GM12878 (cell line): ENCODE data around the gene SARS2.
A peak's percentile ranks its signal among the peaks of the same experiment; 100 is the strongest.

Source experiments
- CBFB ChIP-seq: IDR thresholded peaks from 2 replicates; pipeline ENCODE4 v1.6.1; 2016; ENCODE audit warnings: antibody characterized with exemption, low read depth
- NFIC ChIP-seq: IDR thresholded peaks from 2 replicates; pipeline ENCODE4 v1.6.1; 2012; ENCODE audit warnings: low read depth, mild to moderate bottlenecking, inconsistent platforms, low read length, moderate library complexity
- POLR2AphosphoS5 ChIP-seq: IDR thresholded peaks from 2 replicates; pipeline ENCODE4 v1.6.1; 2011; ENCODE audit warnings: mild to moderate bottlenecking, low read length, inconsistent platforms
- TF ChIP-seq, protein P1 (sequence below), 3 experiments: IDR thresholded peaks in 2 of 3; conservative IDR thresholded peaks in 1 of 3; 2 replicates each; pipeline ENCODE4 v1.5.1; 2011; ENCODE audit warnings: low read depth in 3 of 3, low read length in 3 of 3, mild to moderate bottlenecking in 3 of 3, control low read depth in 2 of 3, moderate library complexity in 2 of 3, inconsistent platforms in 1 of 3, mixed read lengths in 1 of 3; ENCODE audit not compliant: control insufficient read depth in 2 of 3, insufficient read depth in 1 of 3; ENCODE audit errors: extremely low read depth in 1 of 3

DNA sequence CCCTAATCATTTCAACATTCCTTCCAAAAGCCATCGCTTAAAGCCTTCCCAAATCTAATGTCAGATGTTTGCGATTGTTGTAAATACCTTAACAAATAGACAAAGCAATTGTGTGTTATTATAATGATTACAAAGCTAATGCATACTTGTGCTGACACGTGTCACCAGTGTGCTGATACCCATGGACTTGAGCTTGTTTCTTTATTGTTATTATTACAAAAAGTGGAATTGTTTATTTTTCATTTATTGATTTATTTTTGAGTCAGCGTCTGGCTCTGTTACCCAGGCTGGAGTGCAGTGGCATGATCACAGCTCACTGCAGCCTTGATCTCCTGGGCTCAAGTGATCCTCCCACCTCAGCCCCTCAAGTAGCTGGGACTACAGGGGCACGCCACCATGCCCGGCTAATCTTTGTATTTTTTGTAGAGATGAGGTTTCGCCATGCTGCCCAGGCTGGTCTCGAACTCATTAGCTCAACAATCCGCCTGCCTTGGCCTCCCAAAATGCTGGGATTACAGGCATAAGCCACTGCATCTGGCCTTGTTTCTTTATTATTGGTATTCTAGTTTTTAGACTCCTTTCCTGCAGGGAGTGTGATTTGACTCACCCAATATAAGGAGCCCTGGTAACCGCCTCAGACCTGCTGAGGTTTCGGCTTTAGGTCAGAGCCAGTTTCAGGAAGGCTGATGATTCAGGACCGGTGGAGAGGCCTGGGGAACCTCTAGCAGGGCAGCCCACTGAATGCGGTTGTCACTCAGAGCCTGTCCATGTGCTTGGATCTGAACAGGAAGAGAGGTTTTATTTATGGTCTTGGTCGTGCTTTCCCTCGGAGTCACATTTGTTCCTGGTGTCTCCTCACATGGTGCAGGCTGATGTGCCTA, 47.1 kb upstream of the SARS2 start:
- TF ChIP-seq, protein P1, sequence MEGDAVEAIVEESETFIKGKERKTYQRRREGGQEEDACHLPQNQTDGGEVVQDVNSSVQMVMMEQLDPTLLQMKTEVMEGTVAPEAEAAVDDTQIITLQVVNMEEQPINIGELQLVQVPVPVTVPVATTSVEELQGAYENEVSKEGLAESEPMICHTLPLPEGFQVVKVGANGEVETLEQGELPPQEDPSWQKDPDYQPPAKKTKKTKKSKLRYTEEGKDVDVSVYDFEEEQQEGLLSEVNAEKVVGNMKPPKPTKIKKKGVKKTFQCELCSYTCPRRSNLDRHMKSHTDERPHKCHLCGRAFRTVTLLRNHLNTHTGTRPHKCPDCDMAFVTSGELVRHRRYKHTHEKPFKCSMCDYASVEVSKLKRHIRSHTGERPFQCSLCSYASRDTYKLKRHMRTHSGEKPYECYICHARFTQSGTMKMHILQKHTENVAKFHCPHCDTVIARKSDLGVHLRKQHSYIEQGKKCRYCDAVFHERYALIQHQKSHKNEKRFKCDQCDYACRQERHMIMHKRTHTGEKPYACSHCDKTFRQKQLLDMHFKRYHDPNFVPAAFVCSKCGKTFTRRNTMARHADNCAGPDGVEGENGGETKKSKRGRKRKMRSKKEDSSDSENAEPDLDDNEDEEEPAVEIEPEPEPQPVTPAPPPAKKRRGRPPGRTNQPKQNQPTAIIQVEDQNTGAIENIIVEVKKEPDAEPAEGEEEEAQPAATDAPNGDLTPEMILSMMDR (IDR thresholded peaks at IDR 0.05 in 2 of 3, conservative IDR thresholded peaks at IDR 0.05 in 1 of 3; ENCODE audit: control insufficient read depth in 2 of 3, extremely low read depth in 1 of 3, insufficient read depth in 1 of 3, low read depth in 3 of 3, low read length in 3 of 3), result no peak
- TF ChIP-seq POLR2AphosphoS5 (no peak), CBFB (peak; percentile 83), NFIC (peak; percentile 94)
